ENCODE data around the gene BLOC1S3. TPM values are rescaled to one million over a fixed set of nuclear protein-coding genes. Genes with fewer than 3 reads are reported as not detected.
A peak's percentile ranks its signal among the peaks of the same experiment; 100 is the strongest.

BLOC1S3 gene
- total and polyA plus RNA-seq, 10 donors = 5.0 to 31.7 (median 16.4) TPM

DNA sequence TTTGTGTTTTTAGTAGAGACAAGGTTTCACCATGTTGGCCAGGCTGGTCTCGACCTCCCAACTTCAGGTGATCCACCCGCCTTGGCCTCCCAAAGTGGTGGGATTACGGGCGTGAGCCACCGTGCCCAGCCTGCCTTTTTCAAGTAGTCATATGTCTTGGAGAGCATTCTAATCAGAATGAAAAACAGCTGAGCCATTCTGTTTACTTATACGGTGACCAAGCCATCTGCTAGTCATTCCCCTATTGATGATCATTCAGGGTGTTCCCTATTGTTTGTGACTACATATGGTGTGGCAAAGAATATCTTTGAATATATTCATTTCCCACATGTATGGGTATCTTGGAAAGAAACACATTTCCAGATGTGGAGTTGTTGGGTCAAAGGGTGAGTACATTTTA is 17.2 kb downstream of the BLOC1S3 start:
- Histone ChIP-seq H3K4me1 (no peaks in the 10 kb centered on the region), H3K9me3 (no peaks in the 10 kb centered on the region), H3K36me3 (peaks cover 0 to 8% (median 0%) of the 10 kb centered on the region in 6 donors), H3K27me3 (replicated peaks in 1 of 7) (no peaks in the 10 kb centered on the region), H3K27ac (no peak overlapping the region), H3K4me3 (no peak overlapping the region)
- 87 to 93% (median 89%) methylated on average over 6 of the region's 6 CpGs for WGBS, 5 donors
- no peak for DNase-seq
- intact Hi-C loops (cut with DNase I; ENCODE audit: low total_unique reads) = no loop called here
- TF ChIP-seq, protein P1, sequence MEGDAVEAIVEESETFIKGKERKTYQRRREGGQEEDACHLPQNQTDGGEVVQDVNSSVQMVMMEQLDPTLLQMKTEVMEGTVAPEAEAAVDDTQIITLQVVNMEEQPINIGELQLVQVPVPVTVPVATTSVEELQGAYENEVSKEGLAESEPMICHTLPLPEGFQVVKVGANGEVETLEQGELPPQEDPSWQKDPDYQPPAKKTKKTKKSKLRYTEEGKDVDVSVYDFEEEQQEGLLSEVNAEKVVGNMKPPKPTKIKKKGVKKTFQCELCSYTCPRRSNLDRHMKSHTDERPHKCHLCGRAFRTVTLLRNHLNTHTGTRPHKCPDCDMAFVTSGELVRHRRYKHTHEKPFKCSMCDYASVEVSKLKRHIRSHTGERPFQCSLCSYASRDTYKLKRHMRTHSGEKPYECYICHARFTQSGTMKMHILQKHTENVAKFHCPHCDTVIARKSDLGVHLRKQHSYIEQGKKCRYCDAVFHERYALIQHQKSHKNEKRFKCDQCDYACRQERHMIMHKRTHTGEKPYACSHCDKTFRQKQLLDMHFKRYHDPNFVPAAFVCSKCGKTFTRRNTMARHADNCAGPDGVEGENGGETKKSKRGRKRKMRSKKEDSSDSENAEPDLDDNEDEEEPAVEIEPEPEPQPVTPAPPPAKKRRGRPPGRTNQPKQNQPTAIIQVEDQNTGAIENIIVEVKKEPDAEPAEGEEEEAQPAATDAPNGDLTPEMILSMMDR (IDR thresholded peaks at IDR 0.05 in 8 of 11, conservative IDR thresholded peaks at IDR 0.05 in 3 of 11) = no peak
- no peak for TF ChIP-seq POLR2A (IDR thresholded peaks at IDR 0.05)
- TF ChIP-seq POLR2AphosphoS5 (IDR thresholded peaks at IDR 0.05) = no peak

DNA sequence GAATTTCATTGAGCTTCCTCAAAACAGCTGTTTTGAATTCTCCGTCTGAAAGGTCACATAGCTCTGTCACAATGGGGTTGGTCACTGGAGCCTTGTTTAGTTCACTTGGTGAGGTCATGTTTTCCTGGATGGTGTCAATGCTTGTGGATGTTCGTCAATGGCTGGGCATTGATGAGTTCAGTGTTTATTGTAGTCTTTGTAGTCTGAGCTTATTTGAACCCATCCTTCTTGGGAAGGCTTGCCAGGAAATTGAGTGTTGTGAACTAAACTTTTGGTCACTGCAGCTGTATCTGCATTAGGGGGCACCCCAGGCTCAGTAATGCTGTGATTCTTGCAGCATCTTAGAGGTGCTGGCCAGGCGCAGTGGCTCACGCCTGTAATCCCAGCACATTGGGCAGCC is 22.0 kb downstream of the BLOC1S3 start:
- WGBS, 5 donors = 62 to 78% (median 75%) methylated on average over 4 of the region's 4 CpGs
- Histone ChIP-seq H3K4me3 (no peak overlapping the region), H3K27ac (no peak overlapping the region), H3K36me3 (peaks cover 0 to 3% (median 0%) of the 10 kb centered on the region in 6 donors), H3K27me3 (replicated peaks in 1 of 7) (no peaks in the 10 kb centered on the region), H3K9me3 (no peaks in the 10 kb centered on the region), H3K4me1 (peaks cover 0 to 10% (median 0%) of the 10 kb centered on the region in 6 donors)
- TF ChIP-seq, protein P1 (IDR thresholded peaks at IDR 0.05 in 8 of 11, conservative IDR thresholded peaks at IDR 0.05 in 3 of 11) = peak in 6 of 11 experiments; percentile 19 to 58 (median 28)
- no peak for TF ChIP-seq POLR2AphosphoS5 (IDR thresholded peaks at IDR 0.05)
- intact Hi-C loops (cut with DNase I; ENCODE audit: low total_unique reads) = no loop called here
- no peak for DNase-seq

DNA sequence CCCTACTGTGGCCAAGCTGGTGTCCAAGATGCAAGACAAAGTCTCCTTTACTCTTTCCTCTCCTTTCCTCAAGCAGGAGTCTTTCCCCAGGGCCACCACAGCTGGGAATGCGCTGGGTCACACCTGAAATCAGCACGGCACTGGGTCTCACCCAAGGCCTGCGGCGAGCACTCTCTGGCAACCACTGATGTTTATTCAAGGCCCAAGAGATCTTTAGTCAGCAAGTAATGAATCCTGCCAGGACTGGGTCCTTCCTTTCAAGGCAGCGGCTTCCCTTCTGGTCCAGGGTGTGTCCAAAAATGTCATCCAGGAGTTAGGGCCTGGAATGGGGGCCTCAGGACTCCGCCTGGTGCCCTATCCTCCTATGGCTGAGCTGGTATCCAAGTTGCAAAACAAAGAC is 24.1 kb downstream of the BLOC1S3 start:
- Histone ChIP-seq H3K4me1 (peaks cover 0 to 10% (median 0%) of the 10 kb centered on the region in 6 donors), H3K36me3 (peaks cover 0 to 3% (median 0%) of the 10 kb centered on the region in 6 donors), H3K27me3 (replicated peaks in 1 of 7) (no peaks in the 10 kb centered on the region), H3K4me3 (no peak overlapping the region), H3K9me3 (no peaks in the 10 kb centered on the region), H3K27ac (peak overlapping the region in 5 of 8 donors; percentile 33 to 47 (median 37))
- 76 to 90% (median 82%) methylated on average over 6 of the region's 6 CpGs for WGBS, 5 donors
- DNase-seq = no peak
- intact Hi-C loops (cut with DNase I; ENCODE audit: low total_unique reads) = no loop called here
- TF ChIP-seq POLR2A (IDR thresholded peaks at IDR 0.05) = no peak
- TF ChIP-seq, protein P1 (IDR thresholded peaks at IDR 0.05 in 8 of 11, conservative IDR thresholded peaks at IDR 0.05 in 3 of 11) = no peak
- no peak for TF ChIP-seq POLR2AphosphoS5 (IDR thresholded peaks at IDR 0.05)

DNA sequence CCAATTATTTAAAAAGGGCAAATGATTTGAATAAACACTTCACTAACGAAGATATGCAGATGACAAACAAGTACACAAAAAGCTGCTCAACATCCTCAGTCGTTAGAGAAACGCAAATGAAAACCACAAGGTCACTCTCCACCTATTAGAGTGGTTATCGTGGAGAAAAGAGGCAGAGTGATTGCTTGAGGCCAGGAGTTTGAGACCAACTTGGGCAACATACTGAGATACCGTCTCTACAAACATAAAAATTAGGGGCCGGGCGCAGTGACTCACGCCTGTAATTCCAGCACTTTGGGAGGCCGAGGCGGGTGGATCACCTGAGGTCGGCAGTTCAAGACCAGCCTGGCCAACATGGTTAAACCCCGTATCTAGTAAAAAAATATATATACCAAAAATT is 27.2 kb downstream of the BLOC1S3 start:
- WGBS, 5 donors = 82 to 91% (median 86%) methylated on average over 12 of the region's 12 CpGs
- Histone ChIP-seq H3K4me1 (peaks cover 0 to 14% (median 5%) of the 10 kb centered on the region in 6 donors), H3K4me3 (no peak overlapping the region), H3K9me3 (no peaks in the 10 kb centered on the region), H3K27me3 (replicated peaks in 1 of 7) (peaks cover 0 to 5% (median 0%) of the 10 kb centered on the region in 7 donors), H3K27ac (no peak overlapping the region), H3K36me3 (peaks cover 0 to 3% (median 0%) of the 10 kb centered on the region in 6 donors)
- intact Hi-C loops (cut with DNase I; ENCODE audit: low total_unique reads) = no loop called here
- DNase-seq = no peak
- TF ChIP-seq, protein P1 (IDR thresholded peaks at IDR 0.05 in 8 of 11, conservative IDR thresholded peaks at IDR 0.05 in 3 of 11) = no peak
- TF ChIP-seq POLR2A (IDR thresholded peaks at IDR 0.05) = no peak
- no peak for TF ChIP-seq POLR2AphosphoS5 (IDR thresholded peaks at IDR 0.05)

All from spleen (tissue), 11 donors.